Measurements from ENCODE around the gene LEMD1. TPM values are rescaled to one million over a fixed set of nuclear protein-coding genes. Genes with fewer than 3 reads are reported as not detected.

Gene LEMD1
- total RNA-seq, 2 donors from 2014 or later: not detected

- H3K36me3 ChIP-seq (replicated peaks in 1 of 2; ENCODE audit: insufficient read depth in 1 of 2, low read depth in 2 of 2): no peaks in the 10 kb centered on the region
- WGBS, 2 donors: 59 to 67% methylated on average over 18 of the region's 18 CpGs
- no peaks in the 10 kb centered on the region for H3K9me3 ChIP-seq
- ATAC-seq (no peak), DNase-seq (peak in 1 of 4 donors; percentile 43)
- no peak overlapping the region for H3K4me3 ChIP-seq
- H3K27ac ChIP-seq: no peak overlapping the region
- TF ChIP-seq POLR2A (IDR thresholded peaks at IDR 0.05): no peak
- TF ChIP-seq CTCF (IDR thresholded peaks at IDR 0.05): no peak
- peaks cover 47% of the 10 kb centered on the region for H3K4me1 ChIP-seq
- H3K27me3 ChIP-seq: no peaks in the 10 kb centered on the region
- intact Hi-C loops (cut with DNase I): no loop called here
Measured at GRCh38 chr1:205444931-205445645, 23.2 kb upstream of the LEMD1 start.

GRCh38 chr1:205444300-205444930 is 22.6 kb upstream of the LEMD1 start:
- TF ChIP-seq CTCF (IDR thresholded peaks at IDR 0.05) (no peak), POLR2A (IDR thresholded peaks at IDR 0.05) (no peak)
- no peak for ATAC-seq

GRCh38 chr1:205443585-205444299 is 21.9 kb upstream of the LEMD1 start:
- TF ChIP-seq CTCF (IDR thresholded peaks at IDR 0.05) (no peak), POLR2A (IDR thresholded peaks at IDR 0.05) (no peak)
- Histone ChIP-seq H3K9me3 (no peaks in the 10 kb centered on the region), H3K27ac (no peak overlapping the region), H3K36me3 (replicated peaks in 1 of 2; ENCODE audit: insufficient read depth in 1 of 2, low read depth in 2 of 2) (no peaks in the 10 kb centered on the region), H3K27me3 (no peaks in the 10 kb centered on the region), H3K4me1 (peaks cover 48% of the 10 kb centered on the region), H3K4me3 (no peak overlapping the region)
- intact Hi-C loops (cut with DNase I): no loop called here
- DNase-seq: no peak
- WGBS, 2 donors: 53 to 54% methylated on average over 7 of the region's 7 CpGs
- ATAC-seq: no peak

More at GRCh38 chr1:205444300-205444930, 22.6 kb upstream of the LEMD1 start:
- H3K27ac ChIP-seq: no peak overlapping the region
- no peaks in the 10 kb centered on the region for H3K27me3 ChIP-seq
- WGBS, 2 donors: 52 to 56% methylated on average over 9 to 10 of the region's 10 CpGs
- H3K9me3 ChIP-seq: no peaks in the 10 kb centered on the region
- no peak for DNase-seq
- H3K36me3 ChIP-seq (replicated peaks in 1 of 2; ENCODE audit: insufficient read depth in 1 of 2, low read depth in 2 of 2): no peaks in the 10 kb centered on the region
- no peak overlapping the region for H3K4me3 ChIP-seq
- intact Hi-C loops (cut with DNase I): no loop called here
- peaks cover 48% of the 10 kb centered on the region for H3K4me1 ChIP-seq

GRCh38 chr1:205442051-205442725 is 20.3 kb upstream of the LEMD1 start:
- Histone ChIP-seq H3K27ac (peak overlapping the region; percentile 27 to 85 (median 82)), H3K36me3 (replicated peaks in 1 of 2; ENCODE audit: insufficient read depth in 1 of 2, low read depth in 2 of 2) (no peaks in the 10 kb centered on the region), H3K4me1 (peaks cover 47% of the 10 kb centered on the region), H3K9me3 (no peaks in the 10 kb centered on the region), H3K27me3 (no peaks in the 10 kb centered on the region), H3K4me3 (no peak overlapping the region)
- TF ChIP-seq POLR2A (IDR thresholded peaks at IDR 0.05): no peak
- intact Hi-C loops (cut with DNase I): no loop called here
- WGBS, 2 donors: 66 to 68% methylated on average over 11 to 12 of the region's 12 CpGs
- ATAC-seq: peak; percentile 8
- peak in 3 of 4 donors; percentile 34 to 53 (median 36) for DNase-seq

GRCh38 chr1:205441716-205442050 is 19.8 kb upstream of the LEMD1 start:
- Histone ChIP-seq H3K4me3 (no peak overlapping the region), H3K27me3 (no peaks in the 10 kb centered on the region), H3K27ac (peak overlapping the region; percentile 61 to 85 (median 82)), H3K36me3 (replicated peaks in 1 of 2; ENCODE audit: insufficient read depth in 1 of 2, low read depth in 2 of 2) (no peaks in the 10 kb centered on the region), H3K4me1 (peaks cover 47% of the 10 kb centered on the region), H3K9me3 (no peaks in the 10 kb centered on the region)
- intact Hi-C loops (cut with DNase I): no loop called here
- 89 to 94% methylated on average over 2 to 3 of the region's 3 CpGs for WGBS, 2 donors
- no peak for TF ChIP-seq POLR2A (IDR thresholded peaks at IDR 0.05)
- no peak for TF ChIP-seq CTCF (IDR thresholded peaks at IDR 0.05)
- DNase-seq (no peak), ATAC-seq (no peak)
